Chondrocyte (in vitro differentiated cells): ENCODE data around the gene ZNF593OS. TPM values are rescaled to one million over a fixed set of nuclear protein-coding genes. Genes with fewer than 3 reads are reported as not detected.

Experiments
- DNase-seq: peaks from one replicate; pipeline ENCODE4 v3.0.0; 2021; ENCODE audit warnings: mixed read lengths, low spot score
- H3K27ac Mint-ChIP-seq: one replicate; pipeline ENCODE4 v1.8.0; 2021; ENCODE audit warnings: mild to moderate bottlenecking, moderate library complexity, mixed read lengths; ENCODE audit not compliant: unreplicated experiment
- H3K27me3 Mint-ChIP-seq: 2 replicates; pipeline ENCODE4 v1.8.0; 2021; ENCODE audit warnings: low read depth, mixed read lengths
- H3K36me3 Mint-ChIP-seq: 2 replicates; pipeline ENCODE4 v1.8.0; 2021; ENCODE audit warnings: low read depth, mixed read lengths
- H3K4me1 Mint-ChIP-seq: 2 replicates; pipeline ENCODE4 v1.8.0; 2021; ENCODE audit warnings: low read depth, mild to moderate bottlenecking, mixed read lengths
- H3K4me3 Mint-ChIP-seq: one replicate; pipeline ENCODE4 v1.8.0; 2021; ENCODE audit warnings: mild to moderate bottlenecking, moderate library complexity, mixed read lengths; ENCODE audit not compliant: unreplicated experiment
- H3K9me3 Mint-ChIP-seq: 2 replicates; pipeline ENCODE4 v1.8.0; 2021; ENCODE audit warnings: low read depth, mixed read lengths
- CTCF ChIP-seq: fragments of 200-600 bp; sonication (generic); IDR thresholded peaks from 2 replicates; pipeline ENCODE4 v1.5.0; 2021; ENCODE audit warnings: antibody characterized with exemption, mild to moderate bottlenecking, moderate library complexity
- total RNA-seq: library from RNA; stranded (reverse); gene quantifications from 3 replicates; pipeline ENCODE4 v1.2.1, GENCODE V29; 2021

The ZNF593OS gene
- total RNA-seq, 1 donor from 2014 or later, result not detected

DNA sequence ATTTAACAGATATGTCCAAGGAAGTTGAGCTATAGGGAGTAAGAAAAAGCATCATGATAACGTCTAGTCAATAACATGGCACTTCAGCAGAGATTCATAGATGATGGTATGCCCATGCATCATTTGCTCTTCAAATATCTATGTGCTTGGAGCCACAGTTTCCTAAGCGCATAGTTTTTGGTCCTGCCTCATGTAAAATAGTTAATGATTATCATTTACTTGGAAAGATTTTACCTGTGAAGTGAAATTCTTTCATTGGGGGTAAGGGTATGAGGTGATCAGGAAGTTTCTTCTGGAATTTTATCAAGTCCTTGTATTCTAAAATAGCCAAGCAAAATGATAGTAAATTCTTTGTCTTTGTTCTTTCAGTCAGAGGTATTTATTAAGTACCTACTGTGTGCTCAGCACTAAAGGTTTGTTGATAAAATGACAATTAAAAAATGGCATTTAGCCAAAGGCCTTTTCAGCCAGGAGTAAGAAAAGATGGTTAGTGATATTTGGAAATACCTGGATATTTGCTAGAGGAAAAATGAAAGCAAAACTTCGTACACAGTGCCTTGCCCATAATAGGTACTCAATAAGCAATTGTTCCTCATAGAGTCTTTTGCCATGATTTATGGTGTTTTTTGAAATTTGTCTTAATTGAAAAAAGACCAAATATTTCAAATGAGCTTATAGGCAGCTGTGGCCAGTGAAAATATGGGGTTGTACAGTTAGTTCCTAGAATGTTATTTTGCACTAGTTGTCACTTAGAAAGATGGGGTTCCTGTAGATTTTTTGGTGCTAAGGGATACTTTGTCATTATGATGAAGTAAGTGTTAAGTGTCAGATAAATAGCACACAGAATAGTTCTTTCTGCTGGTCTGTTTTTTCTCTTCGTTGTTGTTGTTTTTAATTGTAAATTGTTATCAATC, 47.0 kb downstream of the ZNF593OS start:
- no peak for DNase-seq

DNA sequence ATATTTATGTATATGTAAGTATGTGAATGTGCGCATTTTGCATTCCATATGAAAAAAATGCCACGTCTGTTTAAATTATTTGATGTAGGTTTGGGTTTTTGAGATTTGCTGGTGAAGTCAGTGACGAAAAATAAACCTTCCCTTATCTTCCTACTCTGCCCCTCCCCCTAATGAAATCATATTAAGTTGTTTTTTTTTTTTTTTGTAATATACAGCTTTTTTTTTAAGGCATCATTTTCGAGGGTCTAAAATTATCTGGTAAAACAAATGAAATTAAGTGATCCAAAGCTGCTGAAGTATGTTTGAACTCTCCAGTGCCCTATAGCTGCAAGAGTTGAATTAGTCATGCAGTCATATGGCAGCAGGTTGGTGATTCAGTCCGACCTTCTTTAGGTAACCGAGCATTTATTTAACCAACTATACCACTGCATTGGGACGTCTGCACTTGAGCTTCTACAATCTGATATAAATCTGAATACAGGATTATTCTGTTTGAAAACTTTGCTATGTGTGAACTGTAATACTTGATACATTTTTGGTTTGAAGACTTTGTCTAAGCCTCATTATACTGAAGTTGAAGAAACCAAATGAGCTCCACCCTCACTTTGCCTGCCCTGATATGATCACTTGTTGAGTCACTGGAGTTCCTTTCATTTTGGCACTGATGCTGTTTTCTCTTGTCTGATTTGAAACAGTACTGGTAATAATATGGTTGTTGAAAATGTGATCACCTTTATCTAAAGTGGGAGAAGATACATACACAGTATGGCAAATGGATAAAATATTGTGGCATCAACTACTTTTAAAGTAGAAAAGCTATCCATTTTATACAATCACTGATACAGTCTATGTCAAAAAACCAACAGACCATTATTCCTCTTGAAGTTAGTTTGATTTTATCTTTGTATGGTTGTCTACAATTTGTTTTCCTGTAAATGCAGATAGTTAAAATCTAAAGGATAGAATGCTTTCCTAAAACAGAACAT, 48.4 kb downstream of the ZNF593OS start:
- Mint-ChIP-seq H3K4me1 (peaks cover 13% of the 10 kb centered on the region), H3K4me3 (no peak overlapping the region), H3K9me3 (no peaks in the 10 kb centered on the region), H3K27ac (no peak overlapping the region), H3K36me3 (peaks cover 7% of the 10 kb centered on the region), H3K27me3 (peaks cover 2% of the 10 kb centered on the region)
- no peak for TF ChIP-seq CTCF
- DNase-seq, result no peak

More for the DNA sequence above, 47.0 kb downstream of the ZNF593OS start:
- H3K27ac Mint-ChIP-seq, result no peak overlapping the region
- H3K4me3 Mint-ChIP-seq, result no peak overlapping the region
- peaks cover 7% of the 10 kb centered on the region for H3K36me3 Mint-ChIP-seq
- peaks cover 2% of the 10 kb centered on the region for H3K27me3 Mint-ChIP-seq
- peaks cover 11% of the 10 kb centered on the region for H3K4me1 Mint-ChIP-seq
- no peaks in the 10 kb centered on the region for H3K9me3 Mint-ChIP-seq
- TF ChIP-seq CTCF, result no peak

DNA sequence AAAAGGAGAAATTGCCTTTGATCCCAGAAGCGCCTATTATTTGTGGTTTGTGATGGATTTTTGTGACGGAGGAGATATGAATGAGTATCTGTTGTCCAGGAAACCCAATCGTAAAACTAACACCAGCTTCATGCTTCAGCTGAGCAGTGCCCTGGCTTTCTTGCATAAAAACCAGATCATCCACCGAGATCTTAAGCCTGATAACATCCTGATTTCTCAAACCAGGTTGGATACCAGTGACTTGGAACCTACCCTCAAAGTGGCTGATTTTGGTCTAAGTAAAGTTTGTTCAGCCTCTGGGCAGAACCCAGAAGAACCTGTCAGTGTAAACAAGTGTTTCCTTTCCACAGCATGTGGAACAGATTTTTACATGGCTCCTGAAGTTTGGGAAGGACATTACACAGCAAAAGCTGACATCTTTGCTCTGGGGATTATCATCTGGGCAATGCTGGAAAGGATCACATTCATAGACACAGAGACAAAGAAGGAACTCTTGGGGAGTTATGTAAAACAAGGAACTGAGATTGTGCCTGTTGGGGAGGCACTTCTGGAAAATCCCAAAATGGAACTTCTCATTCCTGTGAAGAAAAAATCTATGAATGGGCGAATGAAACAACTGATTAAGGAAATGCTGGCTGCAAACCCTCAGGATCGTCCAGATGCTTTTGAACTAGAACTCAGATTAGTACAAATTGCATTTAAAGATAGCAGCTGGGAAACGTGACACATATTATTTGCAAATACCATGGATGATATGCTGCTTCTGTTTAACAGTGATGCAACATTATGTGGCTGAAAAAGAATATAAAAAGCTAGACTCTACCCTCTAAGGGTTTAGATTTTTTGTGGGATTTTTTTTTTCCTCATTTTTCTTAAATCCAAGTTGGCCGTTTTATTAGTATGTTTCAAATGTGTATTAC, 49.5 kb downstream of the ZNF593OS start:
- H3K27ac Mint-ChIP-seq, result no peak overlapping the region
- DNase-seq, result no peak
- peaks cover 13% of the 10 kb centered on the region for H3K4me1 Mint-ChIP-seq
- no peaks in the 10 kb centered on the region for H3K27me3 Mint-ChIP-seq
- H3K36me3 Mint-ChIP-seq, result peaks cover 10% of the 10 kb centered on the region
- H3K4me3 Mint-ChIP-seq, result no peak overlapping the region
- TF ChIP-seq CTCF, result no peak
- no peaks in the 10 kb centered on the region for H3K9me3 Mint-ChIP-seq

GRCh38 chr1:26119892-26120608, 51.6 kb downstream of the ZNF593OS start:
- no peaks in the 10 kb centered on the region for H3K27me3 Mint-ChIP-seq
- peaks cover 10% of the 10 kb centered on the region for H3K36me3 Mint-ChIP-seq
- no peak for TF ChIP-seq CTCF
- H3K27ac Mint-ChIP-seq, result no peak overlapping the region
- DNase-seq, result no peak
- H3K9me3 Mint-ChIP-seq, result no peaks in the 10 kb centered on the region
- no peak overlapping the region for H3K4me3 Mint-ChIP-seq
- peaks cover 13% of the 10 kb centered on the region for H3K4me1 Mint-ChIP-seq

Other genes with a start within 250 kb of the ZNF593OS start
- gene PAFAH2, start 173.8 kb downstream of the ZNF593OS start, total RNA-seq, result 10.0 to 12.5 TPM (median 10.7 TPM) in 3 replicates
- gene EXTL1, start 150.1 kb downstream of the ZNF593OS start, total RNA-seq, result 4.3 to 7.9 TPM (median 6.4 TPM) in 3 replicates
- 0.12 TPM in 1 of 3 replicates, not detected in the others for gene SLC30A2, start 125.7 kb downstream of the ZNF593OS start, total RNA-seq
- 0.26 to 0.70 TPM in 2 of 3 replicates, not detected in the other for gene TRIM63, start 104.2 kb downstream of the ZNF593OS start, total RNA-seq
- gene PDIK1L, start 60.0 kb downstream of the ZNF593OS start, total RNA-seq, result 6.2 to 6.8 TPM (median 6.7 TPM) in 3 replicates
- 0.22 to 0.27 TPM (median 0.23 TPM) in 3 replicates for gene FAM110D, start 12.8 kb downstream of the ZNF593OS start, total RNA-seq
- gene C1orf232, start 2.9 kb downstream of the ZNF593OS start, total RNA-seq, result not detected in 3 replicates
- 19.6 to 27.0 TPM (median 22.4 TPM) in 3 replicates for gene ZNF593, start 1.9 kb downstream of the ZNF593OS start, total RNA-seq
- gene CNKSR1, start 5.7 kb upstream of the ZNF593OS start, total RNA-seq, result 0.18 to 0.80 TPM (median 0.58 TPM) in 3 replicates
- not detected in 3 replicates for gene CATSPER4, start 18.8 kb upstream of the ZNF593OS start, total RNA-seq
- 13.1 to 18.2 TPM (median 13.7 TPM) in 3 replicates for gene CEP85, start 62.4 kb upstream of the ZNF593OS start, total RNA-seq
- gene SH3BGRL3, start 108.3 kb upstream of the ZNF593OS start, total RNA-seq, result 156 to 175 TPM (median 162 TPM) in 3 replicates
- 8.7 to 20.4 TPM (median 8.7 TPM) in 3 replicates for gene UBXN11, start 134.8 kb upstream of the ZNF593OS start, total RNA-seq
- not detected in 3 replicates for gene CD52, start 146.1 kb upstream of the ZNF593OS start, total RNA-seq
- not detected in 3 replicates for gene CRYBG2, start 182.3 kb upstream of the ZNF593OS start, total RNA-seq
- gene ZNF683, start 200.9 kb upstream of the ZNF593OS start, total RNA-seq, result not detected in 3 replicates
- not detected in 3 replicates for gene LIN28A, start 239.0 kb upstream of the ZNF593OS start, total RNA-seq